HTR-8/SVneo (cell line): ENCODE measurements around the gene NAALADL2.

Source experiments
- DNase-seq: peaks from one replicate; pipeline ENCODE4 v3.0.0; 2011; ENCODE audit warnings: low spot score, mixed read lengths; ENCODE audit not compliant: insufficient read length
- FAIRE-seq: peaks from 2 replicates; lab custom pipeline; 2011; peaks lifted over from hg19 to GRCh38; lab: Jason Lieb, UNC

The NAALADL2 gene

DNA sequence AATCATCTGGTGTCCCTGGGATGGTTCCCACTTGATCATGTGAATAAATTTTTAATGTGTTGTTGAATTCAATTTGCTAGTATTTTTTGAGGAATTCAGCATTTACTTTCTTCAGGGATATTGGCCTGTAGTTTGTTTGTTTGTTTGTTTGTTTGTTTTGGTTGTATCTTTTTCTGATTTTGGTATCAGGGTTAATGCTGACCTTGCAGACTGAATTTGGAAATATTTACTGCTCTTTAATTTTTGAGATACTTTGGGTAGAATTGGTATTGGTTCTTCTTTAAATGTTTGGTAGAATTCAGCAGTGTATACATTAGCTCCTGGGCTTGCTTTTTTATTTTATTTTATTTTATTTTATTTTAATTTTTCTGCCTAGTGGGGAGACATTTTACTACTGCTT is 803.7 kb downstream of the NAALADL2 start:
- FAIRE-seq (no peak), DNase-seq (no peak)

- DNase-seq, result no peak
- no peak for FAIRE-seq
Observed at GRCh38 chr3:175664911-175665310, 805.8 kb downstream of the NAALADL2 start.

DNA sequence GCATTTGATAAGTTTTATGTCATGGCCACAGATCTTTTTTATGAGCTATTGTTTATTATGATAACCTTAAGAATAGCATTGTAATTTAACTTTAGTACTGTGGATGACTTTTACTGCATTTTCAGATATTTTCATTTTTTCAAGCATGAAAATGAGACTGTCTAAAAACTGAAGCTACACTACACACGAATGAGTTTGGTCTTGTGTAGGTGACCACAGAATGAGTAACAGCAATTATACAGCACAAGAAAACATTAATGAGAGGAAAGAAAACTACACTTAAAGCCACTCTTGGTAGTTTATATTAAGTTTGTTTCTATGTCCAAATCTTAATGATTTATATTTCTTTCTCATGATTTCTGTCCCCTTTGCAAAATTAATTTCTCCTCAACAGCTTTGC is 809.2 kb downstream of the NAALADL2 start:
- FAIRE-seq (no peak), DNase-seq (no peak)

GRCh38 chr3:175670557-175670956 is 811.4 kb downstream of the NAALADL2 start:
- no peak for DNase-seq
- no peak for FAIRE-seq

- FAIRE-seq, result no peak
- peak; percentile 6 for DNase-seq
Observed at GRCh38 chr3:175672119-175672689, 813.1 kb downstream of the NAALADL2 start.

DNA sequence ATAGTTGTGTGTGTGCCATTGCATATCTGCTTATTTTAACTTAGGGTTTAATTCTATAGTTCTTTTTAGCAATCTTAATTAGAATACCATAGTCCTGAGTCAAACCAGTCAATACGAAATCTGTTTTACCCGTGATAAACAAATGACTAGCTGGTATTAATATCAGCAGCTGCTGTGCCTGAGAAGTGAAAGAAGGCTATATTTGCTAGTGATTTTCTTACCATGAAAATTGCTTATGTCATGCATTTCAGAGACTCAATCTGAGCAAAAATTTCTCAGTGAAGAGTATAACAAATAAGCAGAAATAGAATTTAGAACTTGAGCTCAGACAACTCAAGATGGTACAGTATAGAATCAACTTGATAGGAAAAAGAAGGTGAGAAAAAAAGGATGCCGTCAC is 820.4 kb downstream of the NAALADL2 start:
- DNase-seq, result no peak
- FAIRE-seq, result no peak

- DNase-seq (no peak), FAIRE-seq (no peak)
Observed at GRCh38 chr3:175692256-175692655, 833.1 kb downstream of the NAALADL2 start.

- no peak for FAIRE-seq
- DNase-seq, result no peak
Observed at GRCh38 chr3:175695251-175695650, 836.1 kb downstream of the NAALADL2 start.

DNA sequence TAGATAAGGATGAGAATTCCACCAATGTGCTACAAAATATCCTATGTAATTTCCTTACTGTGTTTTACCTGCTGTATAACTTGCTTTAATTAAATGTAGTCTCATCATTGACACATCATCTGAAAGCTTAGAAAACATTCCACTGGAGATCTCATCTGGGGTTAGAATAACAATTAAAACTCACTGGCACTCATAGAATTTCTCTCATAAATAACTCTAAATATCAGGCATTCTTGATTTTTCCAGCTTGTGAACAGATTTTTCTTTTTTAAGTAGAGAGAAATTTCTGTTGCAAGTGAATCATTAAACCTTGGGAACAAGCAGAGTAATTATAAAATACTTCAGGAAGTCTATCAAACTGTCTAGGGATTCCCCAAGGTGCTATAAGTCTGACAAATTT is 843.8 kb downstream of the NAALADL2 start:
- DNase-seq, result no peak
- no peak for FAIRE-seq

DNA sequence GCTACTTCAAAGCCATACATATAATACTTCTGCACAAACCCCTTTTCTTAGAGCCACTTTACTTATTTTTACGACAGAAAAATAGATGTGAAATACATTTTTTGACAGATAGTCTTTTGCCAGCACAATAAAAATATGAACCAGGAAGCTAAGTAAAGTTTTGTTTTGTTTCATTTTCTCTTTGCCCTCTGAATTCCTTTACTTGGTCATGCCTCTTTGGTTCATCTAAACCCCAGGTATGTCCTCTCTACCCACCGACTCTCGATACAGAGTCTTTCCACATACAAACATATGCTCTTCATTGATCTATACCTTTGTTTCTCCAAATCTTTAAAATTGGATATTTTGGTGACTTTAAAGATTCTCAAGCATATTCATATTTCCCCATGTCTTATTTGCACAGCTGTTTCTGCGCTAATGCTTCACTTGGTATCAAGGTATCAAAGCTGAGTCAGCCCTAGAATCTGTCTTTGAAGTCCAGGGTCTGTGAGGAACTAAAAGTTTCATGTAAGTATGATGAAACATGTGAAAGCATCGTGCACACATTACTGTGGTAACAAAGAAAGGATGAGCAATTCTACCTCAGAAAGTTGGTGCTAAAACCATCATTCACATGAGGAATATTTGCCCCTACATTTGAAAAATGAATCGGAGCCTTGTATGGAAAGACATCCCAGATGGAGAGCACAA is 845.4 kb downstream of the NAALADL2 start:
- no peak for FAIRE-seq

GRCh38 chr3:175713268-175713667 is 854.1 kb downstream of the NAALADL2 start:
- FAIRE-seq (no peak), DNase-seq (no peak)

More for the DNA sequence above, 845.4 kb downstream of the NAALADL2 start:
- no peak for DNase-seq

DNA sequence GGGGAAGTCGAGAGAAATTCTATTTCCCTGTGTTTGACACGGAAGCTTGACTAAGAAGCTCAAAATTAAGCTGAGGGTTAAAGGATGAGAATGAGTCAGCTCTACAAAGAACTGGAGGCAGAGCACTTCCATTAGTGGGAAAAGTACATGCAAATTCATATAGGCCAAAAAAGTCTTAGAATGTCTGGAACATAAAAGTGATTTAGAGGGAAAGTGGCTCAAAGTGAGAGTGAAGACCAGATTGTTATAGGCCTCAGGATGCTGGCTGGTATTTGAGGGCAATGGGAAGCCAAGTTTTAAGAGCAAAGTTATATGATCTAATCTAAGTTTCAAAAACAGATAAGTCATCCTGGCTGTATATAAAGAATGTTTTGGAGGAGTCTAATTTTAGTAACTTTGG is 857.3 kb downstream of the NAALADL2 start:
- FAIRE-seq, result no peak
- DNase-seq, result no peak

- no peak for FAIRE-seq
- DNase-seq, result no peak
Observed at GRCh38 chr3:175726228-175726627, 867.1 kb downstream of the NAALADL2 start.

DNA sequence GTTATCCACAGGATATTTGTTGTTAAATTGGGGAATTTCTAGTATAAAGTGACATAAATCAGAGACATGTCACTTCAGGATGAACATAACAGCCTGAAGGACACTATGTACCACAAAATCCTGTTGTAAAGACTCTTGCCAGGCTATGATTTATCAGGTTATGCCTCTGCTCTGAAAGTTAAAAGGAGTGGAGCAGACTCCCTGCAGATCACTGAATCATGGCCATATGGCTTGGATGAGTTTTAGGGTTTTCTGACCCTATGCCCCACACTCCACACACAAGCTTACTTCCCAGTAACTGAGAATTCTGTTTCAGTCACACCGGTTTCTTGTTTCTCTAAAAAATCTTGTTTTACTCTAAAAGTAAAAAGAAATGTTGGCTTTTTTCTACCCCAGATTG is 869.4 kb downstream of the NAALADL2 start:
- FAIRE-seq (no peak), DNase-seq (no peak)

DNA sequence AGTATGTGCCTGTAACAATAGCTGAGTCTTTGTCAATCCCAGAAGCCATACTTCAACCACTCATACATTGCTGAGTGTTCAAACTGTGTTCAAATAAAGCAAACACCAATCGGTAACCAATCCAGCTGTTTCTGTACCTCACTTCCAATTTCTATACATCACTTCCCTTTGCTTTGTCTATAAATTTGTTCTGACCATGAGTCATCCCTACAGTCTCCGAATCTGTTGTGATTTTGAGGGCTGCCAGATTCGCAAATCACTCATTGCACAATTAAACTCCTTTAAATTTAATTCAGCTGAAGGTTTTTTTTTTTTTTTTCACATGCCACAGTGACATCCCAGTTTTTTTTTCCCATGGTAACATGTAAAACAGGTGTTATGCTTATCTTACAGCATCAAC is 870.3 kb downstream of the NAALADL2 start:
- DNase-seq (no peak), FAIRE-seq (no peak)

DNA sequence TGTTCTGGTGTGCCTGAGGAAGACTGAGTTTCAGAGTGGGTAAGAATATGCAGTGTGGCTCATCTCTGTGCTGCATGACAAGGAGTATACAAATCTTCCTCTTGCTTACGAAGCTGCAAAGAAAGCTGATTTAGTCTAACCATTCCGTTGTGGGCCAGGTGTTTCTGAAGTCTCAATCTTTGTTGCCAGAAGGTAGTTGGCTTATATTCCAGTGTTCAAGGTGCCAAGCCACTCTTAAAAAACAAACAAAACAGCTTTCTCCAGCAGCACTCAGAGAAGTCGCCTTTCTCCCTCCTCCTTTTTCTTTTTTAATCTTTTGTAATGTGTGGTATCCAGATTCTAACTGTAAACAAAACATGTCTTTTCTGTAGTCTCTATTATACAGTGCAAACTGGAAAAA is 872.4 kb downstream of the NAALADL2 start:
- no peak for FAIRE-seq
- DNase-seq, result no peak

- FAIRE-seq, result no peak
Observed at GRCh38 chr3:175732017-175732416, 872.9 kb downstream of the NAALADL2 start.

DNA sequence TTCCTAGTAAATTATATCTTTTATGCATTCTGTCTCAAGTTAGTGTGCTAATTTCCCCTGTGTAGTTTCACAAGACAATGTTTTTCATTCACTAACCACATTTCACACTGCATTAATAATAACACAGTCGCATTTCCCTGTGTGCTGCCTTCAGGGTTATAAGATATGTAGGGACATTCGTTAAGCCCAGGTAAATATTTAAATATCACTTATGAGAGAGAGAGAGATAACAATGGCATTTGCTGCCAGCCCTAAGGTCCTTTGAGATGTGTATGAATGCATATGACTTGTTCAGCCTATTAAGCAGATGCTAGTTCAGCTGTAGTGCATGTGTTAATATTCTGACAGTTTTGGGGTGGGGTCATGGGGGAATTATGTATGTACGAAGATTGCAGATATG is 876.7 kb downstream of the NAALADL2 start:
- FAIRE-seq (no peak), DNase-seq (no peak)

More at GRCh38 chr3:175732017-175732416, 872.9 kb downstream of the NAALADL2 start:
- DNase-seq, result no peak

- DNase-seq (no peak), FAIRE-seq (no peak)
Observed at GRCh38 chr3:175737646-175738572, 878.8 kb downstream of the NAALADL2 start.

GRCh38 chr3:175741951-175742350 is 882.8 kb downstream of the NAALADL2 start:
- DNase-seq, result no peak
- no peak for FAIRE-seq
